Urinary bladder (tissue), 4 donors: ENCODE results near the gene SKIDA1. TPM values are rescaled to one million over a fixed set of nuclear protein-coding genes. Genes with fewer than 3 reads are reported as not detected.

Experiments used
- DNase-seq: peaks from one replicate; pipeline ENCODE4 v3.0.0-alpha.2; 2015; ENCODE audit errors: extremely low spot score
- H3K27ac ChIP-seq: one replicate; pipeline ENCODE4 v1.5.1; 2013; ENCODE audit warnings: low read depth, mild to moderate bottlenecking, moderate library complexity
- H3K36me3 ChIP-seq: one replicate; pipeline ENCODE4 v1.6.1; 2013; ENCODE audit warnings: mild to moderate bottlenecking, moderate library complexity; ENCODE audit not compliant: insufficient read depth
- H3K4me1 ChIP-seq: one replicate; pipeline ENCODE4 v1.6.1; 2013; ENCODE audit warnings: mild to moderate bottlenecking, moderate library complexity; ENCODE audit not compliant: insufficient read depth
- H3K4me3 ChIP-seq: one replicate; pipeline ENCODE4 v1.5.1; 2013; ENCODE audit warnings: low read depth, low read length
- WGBS: extraction: QIAGEN DNeasy Blood & Tissue Kit; methylation state at CpG from one replicate; pipeline ENCODE4 v1.1.7; 2013; 5-methylcytosine and 5-hydroxymethylcytosine counted together
- polyA plus RNA-seq: library from polyadenylated mRNA; stranded (reverse); fragments of 200-250 nt; gene quantifications from one replicate; pipeline ENCODE4 v1.2.3, GENCODE V29; 2013
- total RNA-seq: library from RNA; depleted of rRNA; stranded (reverse); fragments of >200 nt; gene quantifications from one replicate; pipeline ENCODE4 v1.2.3, GENCODE V29; 2014
- donor health status: healthy with polysubstance abuse.
- donor health status: healthy.

SKIDA1 gene
- total and polyA plus RNA-seq, 2 donors: 0.61 to 5.0 TPM

GRCh38 chr10:21516242-21517131, 9.0 kb downstream of the SKIDA1 start:
- under 1% methylated on average over 84 of the region's 86 CpGs for WGBS
- DNase-seq: no peak
- H3K36me3 ChIP-seq: no peaks in the 10 kb centered on the region
- peak overlapping the region; percentile 72 for H3K27ac ChIP-seq
- peak overlapping the region; percentile 94 for H3K4me3 ChIP-seq
- no peaks in the 10 kb centered on the region for H3K4me1 ChIP-seq

- H3K27ac ChIP-seq: no peak overlapping the region
- no peaks in the 10 kb centered on the region for H3K36me3 ChIP-seq
- DNase-seq: no peak
- no peaks in the 10 kb centered on the region for H3K4me1 ChIP-seq
- peak overlapping the region; percentile 94 for H3K4me3 ChIP-seq
- WGBS: 32% methylated on average over 15 of the region's 15 CpGs
Observed at GRCh38 chr10:21515361-21516241, 9.9 kb downstream of the SKIDA1 start.

- DNase-seq: no peak
- Histone ChIP-seq H3K4me3 (peak overlapping the region; percentile 94), H3K36me3 (no peaks in the 10 kb centered on the region), H3K27ac (no peak overlapping the region), H3K4me1 (no peaks in the 10 kb centered on the region)
- 35% methylated on average over 10 of the region's 10 CpGs for WGBS
Observed at GRCh38 chr10:21514818-21515351, 10.6 kb downstream of the SKIDA1 start.

- 57% methylated on average over 6 of the region's 6 CpGs for WGBS
- no peak overlapping the region for H3K27ac ChIP-seq
- H3K4me1 ChIP-seq: no peaks in the 10 kb centered on the region
- no peaks in the 10 kb centered on the region for H3K36me3 ChIP-seq
- no peak for DNase-seq
- H3K4me3 ChIP-seq: no peak overlapping the region
Observed at GRCh38 chr10:21514129-21514817, 11.2 kb downstream of the SKIDA1 start.

- 73% methylated on average over 1 of the region's 1 CpG for WGBS
- H3K4me1 ChIP-seq: no peaks in the 10 kb centered on the region
Observed at GRCh38 chr10:21513405-21513788, 12.1 kb downstream of the SKIDA1 start.

GRCh38 chr10:21512573-21513404, 12.7 kb downstream of the SKIDA1 start:
- Histone ChIP-seq H3K4me3 (no peak overlapping the region), H3K4me1 (no peaks in the 10 kb centered on the region), H3K36me3 (no peaks in the 10 kb centered on the region), H3K27ac (no peak overlapping the region)
- DNase-seq: no peak
- whole genome bisulfite sequencing: 80% methylated on average over 2 of the region's 2 CpGs

More at GRCh38 chr10:21513405-21513788, 12.1 kb downstream of the SKIDA1 start:
- DNase-seq: no peak
- Histone ChIP-seq H3K4me3 (no peak overlapping the region), H3K36me3 (no peaks in the 10 kb centered on the region), H3K27ac (no peak overlapping the region)

GRCh38 chr10:21511946-21512572, 13.4 kb downstream of the SKIDA1 start:
- Histone ChIP-seq H3K36me3 (no peaks in the 10 kb centered on the region), H3K4me3 (no peak overlapping the region), H3K4me1 (no peaks in the 10 kb centered on the region), H3K27ac (no peak overlapping the region)
- DNase-seq: no peak
- 88% methylated on average over 3 of the region's 3 CpGs for WGBS

GRCh38 chr10:21511095-21511570, 14.3 kb downstream of the SKIDA1 start:
- no peaks in the 10 kb centered on the region for H3K4me1 ChIP-seq
- no peaks in the 10 kb centered on the region for H3K36me3 ChIP-seq
- no peak overlapping the region for H3K27ac ChIP-seq
- no peak overlapping the region for H3K4me3 ChIP-seq
- 83% methylated on average over 2 of the region's 2 CpGs for WGBS
- DNase-seq: no peak

- WGBS: 18% methylated on average over 39 of the region's 39 CpGs
Observed at GRCh38 chr10:21510241-21511094, 15.0 kb downstream of the SKIDA1 start.

GRCh38 chr10:21509341-21510240, 15.9 kb downstream of the SKIDA1 start:
- 63% methylated on average over 58 of the region's 58 CpGs for WGBS
- no peak for DNase-seq
- Histone ChIP-seq H3K4me1 (no peaks in the 10 kb centered on the region), H3K27ac (no peak overlapping the region), H3K36me3 (no peaks in the 10 kb centered on the region), H3K4me3 (peak overlapping the region; percentile 43)

More at GRCh38 chr10:21510241-21511094, 15.0 kb downstream of the SKIDA1 start:
- Histone ChIP-seq H3K4me3 (peak overlapping the region; percentile 43), H3K36me3 (no peaks in the 10 kb centered on the region), H3K4me1 (no peaks in the 10 kb centered on the region), H3K27ac (no peak overlapping the region)
- DNase-seq: no peak
